GM18861 (cell line): ENCODE results near the gene DDX1.

Experiments
- ATAC-seq: cut with Tn5 transposase; IDR thresholded peaks from one replicate; pipeline ENCODE4 v1.9.1; 2021; ENCODE audit not compliant: unreplicated experiment

DDX1 gene

GRCh38 chr2:15660491-15661294, 69.0 kb downstream of the DDX1 start:
- no peak for ATAC-seq

- no peak for ATAC-seq
Measured at GRCh38 chr2:15661295-15661569, 69.6 kb downstream of the DDX1 start.

- no peak for ATAC-seq
Measured at GRCh38 chr2:15662026-15662425, 70.4 kb downstream of the DDX1 start.

- ATAC-seq, result no peak
Measured at GRCh38 chr2:15662579-15662978, 70.9 kb downstream of the DDX1 start.

- ATAC-seq, result no peak
Measured at GRCh38 chr2:15663802-15664201, 72.1 kb downstream of the DDX1 start.

GRCh38 chr2:15664273-15665066, 72.8 kb downstream of the DDX1 start:
- no peak for ATAC-seq

- ATAC-seq, result no peak
Measured at GRCh38 chr2:15665067-15665942, 73.6 kb downstream of the DDX1 start.

GRCh38 chr2:15665943-15666460, 74.3 kb downstream of the DDX1 start:
- no peak for ATAC-seq

GRCh38 chr2:15666861-15667808, 75.5 kb downstream of the DDX1 start:
- ATAC-seq, result no peak

- no peak for ATAC-seq
Measured at GRCh38 chr2:15667809-15668556, 76.3 kb downstream of the DDX1 start.

GRCh38 chr2:15668611-15669305, 77.1 kb downstream of the DDX1 start:
- no peak for ATAC-seq

- no peak for ATAC-seq
Measured at GRCh38 chr2:15669375-15669910, 77.8 kb downstream of the DDX1 start.

GRCh38 chr2:15670469-15670868, 78.8 kb downstream of the DDX1 start:
- ATAC-seq, result no peak

GRCh38 chr2:15670981-15671380, 79.3 kb downstream of the DDX1 start:
- ATAC-seq, result no peak

- no peak for ATAC-seq
Measured at GRCh38 chr2:15671409-15671808, 79.7 kb downstream of the DDX1 start.

GRCh38 chr2:15671842-15672815, 80.5 kb downstream of the DDX1 start:
- no peak for ATAC-seq
